SK-N-SH treated with all-trans-retinoic acid at 6 μM for 48 hours (cell line): Measurements from ENCODE around the gene BIK.
"Not testable (repeated sequence)": the region's sequence is repeated elsewhere in the genome, so short reads cannot be mapped to it uniquely, and the experiment has no call there.

Source experiments
- ATAC-seq: fragments of 200-7000 bp; cut with Tn5 transposase; 3 replicates; pipeline ENCODE4 v1.9.1; 2020; ENCODE audit warnings: mild to moderate bottlenecking, moderate library complexity
- ARNTL ChIP-seq: fragments of 450-650 bp; formaldehyde crosslinking; IDR thresholded peaks from 2 replicates; pipeline ENCODE4 v1.5.0; 2020; ENCODE audit warnings: low read depth, mild to moderate bottlenecking, moderate library complexity, borderline replicate concordance
- BACH2 ChIP-seq: fragments of 250-450 bp; sonication (Bioruptor Pico); IDR thresholded peaks from 2 replicates; pipeline ENCODE4 v1.9.0; 2021; ENCODE audit warnings: mild to moderate bottlenecking, borderline replicate concordance
- CSDC2 ChIP-seq: fragments of 250-450 bp; sonication (Bioruptor Pico); IDR thresholded peaks from 2 replicates; pipeline ENCODE4 v1.5.0; 2020; ENCODE audit warnings: mild to moderate bottlenecking, moderate library complexity
- ESRRG ChIP-seq: fragments of 250-450 bp; sonication (Bioruptor Pico); IDR thresholded peaks from 2 replicates; pipeline ENCODE4 v1.6.1; 2021; ENCODE audit warnings: mild to moderate bottlenecking
- GLIS3 ChIP-seq: fragments of 250-450 bp; sonication (Bioruptor Pico); IDR thresholded peaks from 2 replicates; pipeline ENCODE4 v1.5.0; 2020; ENCODE audit warnings: mild to moderate bottlenecking, moderate library complexity
- ISL1 ChIP-seq: fragments of 250-450 bp; sonication (Bioruptor Pico); IDR thresholded peaks from 2 replicates; pipeline ENCODE4 v2.1.2; 2022; ENCODE audit warnings: mild to moderate bottlenecking, moderate library complexity
- OSR1 ChIP-seq: fragments of 250-450 bp; sonication (Bioruptor Pico); IDR thresholded peaks from 2 replicates; pipeline ENCODE4 v1.8.0; 2022; ENCODE audit warnings: moderate library complexity, mild to moderate bottlenecking, inconsistent platforms
- PPARA ChIP-seq: fragments of 250-450 bp; sonication (Bioruptor Pico); IDR thresholded peaks from 2 replicates; pipeline ENCODE4 v1.5.0; 2020; ENCODE audit warnings: mild to moderate bottlenecking, borderline replicate concordance
- RARB ChIP-seq: fragments of 250-450 bp; sonication (Bioruptor Pico); IDR thresholded peaks from 2 replicates; pipeline ENCODE4 v1.8.0; 2021; ENCODE audit warnings: mild to moderate bottlenecking, moderate library complexity
- TCF4 ChIP-seq: fragments of 250-450 bp; sonication (Bioruptor Pico); IDR thresholded peaks from 2 replicates; pipeline ENCODE4 v1.8.0; 2021; ENCODE audit warnings: mild to moderate bottlenecking, moderate library complexity, borderline replicate concordance
- TOX ChIP-seq: fragments of 250-450 bp; sonication (Bioruptor Pico); IDR thresholded peaks from 2 replicates; pipeline ENCODE4 v1.8.0; 2021; ENCODE audit warnings: mild to moderate bottlenecking, moderate library complexity, borderline replicate concordance
- ZC3H10 ChIP-seq: fragments of 250-450 bp; sonication (Bioruptor Pico); IDR thresholded peaks from 2 replicates; pipeline ENCODE4 v1.5.1; 2021; ENCODE audit warnings: mild to moderate bottlenecking, moderate library complexity
- ZFP3 ChIP-seq: fragments of 250-450 bp; sonication (Bioruptor Pico); IDR thresholded peaks from 2 replicates; pipeline ENCODE4 v1.5.0; 2020; ENCODE audit warnings: mild to moderate bottlenecking, moderate library complexity
- ZFP30 ChIP-seq: fragments of 450-650 bp; formaldehyde crosslinking; IDR thresholded peaks from 2 replicates; pipeline ENCODE4 v1.5.0; 2022; ENCODE audit warnings: mild to moderate bottlenecking, moderate library complexity
- ZNF565 ChIP-seq: fragments of 450-650 bp; formaldehyde crosslinking; conservative IDR thresholded peaks from 2 replicates; pipeline ENCODE4 v1.5.0; 2020; ENCODE audit warnings: low read depth, mild to moderate bottlenecking, moderate library complexity
- TF ChIP-seq, protein P1 (sequence below): fragments of 250-450 bp; sonication (Bioruptor Pico); IDR thresholded peaks from 2 replicates; pipeline ENCODE4 v1.8.0; 2021; ENCODE audit warnings: low read depth, mild to moderate bottlenecking, moderate library complexity, borderline replicate concordance
- TF ChIP-seq, protein P2 (sequence below): fragments of 250-450 bp; sonication (Bioruptor Pico); IDR thresholded peaks from 2 replicates; pipeline ENCODE4 v1.5.0; 2020; ENCODE audit warnings: mild to moderate bottlenecking, moderate library complexity
- TF ChIP-seq, protein P3 (sequence below): fragments of 250-450 bp; sonication (Bioruptor Pico); IDR thresholded peaks from 2 replicates; pipeline ENCODE4 v1.5.1; 2020; ENCODE audit warnings: low read depth, mild to moderate bottlenecking, moderate library complexity
- TF ChIP-seq, protein P4 (sequence below): fragments of 250-450 bp; sonication (Bioruptor Pico); IDR thresholded peaks from 2 replicates; pipeline ENCODE4 v1.8.0; 2020; ENCODE audit warnings: mild to moderate bottlenecking, moderate library complexity, borderline replicate concordance

The BIK gene

DNA sequence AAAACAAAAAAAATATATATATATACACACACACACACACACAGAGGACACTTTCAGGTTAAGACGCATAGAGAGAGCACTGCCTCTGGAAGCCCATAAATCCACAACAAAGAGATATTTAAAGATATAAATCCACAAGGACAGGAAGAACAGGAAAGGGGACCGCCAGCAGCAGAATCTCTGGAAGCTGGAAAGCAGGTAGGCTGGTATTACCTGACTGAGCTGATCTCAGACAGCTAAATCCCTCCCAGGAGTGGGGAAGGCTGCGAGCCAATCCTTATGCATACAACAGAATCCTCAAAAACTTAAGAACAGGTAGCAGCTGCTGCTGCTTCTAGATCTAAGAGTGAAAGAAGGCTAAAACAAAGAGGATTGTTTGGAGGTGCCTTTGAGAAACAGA lies 34.4 kb downstream of the BIK start:
- ATAC-seq: no peak
- TF ChIP-seq ZFP3 (no peak), ZC3H10 (CRISPR knock-in tag) (no peak), ARNTL (CRISPR knock-in tag) (no peak), ESRRG (no peak), PPARA (CRISPR knock-in tag) (no peak), BACH2 (CRISPR knock-in tag) (no peak), TCF4 (no peak), OSR1 (CRISPR knock-in tag) (no peak), ISL1 (CRISPR knock-in tag) (no peak), GLIS3 (no peak), ZFP30 (CRISPR knock-in tag) (no peak), CSDC2 (CRISPR knock-in tag) (no peak), TOX (CRISPR knock-in tag) (no peak), RARB (no peak), ZNF565 (CRISPR knock-in tag) (no peak)
- TF ChIP-seq, protein P1, sequence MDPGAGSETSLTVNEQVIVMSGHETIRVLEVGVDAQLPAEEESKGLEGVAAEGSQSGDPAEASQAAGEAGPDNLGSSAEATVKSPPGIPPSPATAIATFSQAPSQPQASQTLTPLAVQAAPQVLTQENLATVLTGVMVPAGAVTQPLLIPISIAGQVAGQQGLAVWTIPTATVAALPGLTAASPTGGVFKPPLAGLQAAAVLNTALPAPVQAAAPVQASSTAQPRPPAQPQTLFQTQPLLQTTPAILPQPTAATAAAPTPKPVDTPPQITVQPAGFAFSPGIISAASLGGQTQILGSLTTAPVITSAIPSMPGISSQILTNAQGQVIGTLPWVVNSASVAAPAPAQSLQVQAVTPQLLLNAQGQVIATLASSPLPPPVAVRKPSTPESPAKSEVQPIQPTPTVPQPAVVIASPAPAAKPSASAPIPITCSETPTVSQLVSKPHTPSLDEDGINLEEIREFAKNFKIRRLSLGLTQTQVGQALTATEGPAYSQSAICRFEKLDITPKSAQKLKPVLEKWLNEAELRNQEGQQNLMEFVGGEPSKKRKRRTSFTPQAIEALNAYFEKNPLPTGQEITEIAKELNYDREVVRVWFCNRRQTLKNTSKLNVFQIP (CRISPR knock-in tag): no peak
- TF ChIP-seq, protein P2, sequence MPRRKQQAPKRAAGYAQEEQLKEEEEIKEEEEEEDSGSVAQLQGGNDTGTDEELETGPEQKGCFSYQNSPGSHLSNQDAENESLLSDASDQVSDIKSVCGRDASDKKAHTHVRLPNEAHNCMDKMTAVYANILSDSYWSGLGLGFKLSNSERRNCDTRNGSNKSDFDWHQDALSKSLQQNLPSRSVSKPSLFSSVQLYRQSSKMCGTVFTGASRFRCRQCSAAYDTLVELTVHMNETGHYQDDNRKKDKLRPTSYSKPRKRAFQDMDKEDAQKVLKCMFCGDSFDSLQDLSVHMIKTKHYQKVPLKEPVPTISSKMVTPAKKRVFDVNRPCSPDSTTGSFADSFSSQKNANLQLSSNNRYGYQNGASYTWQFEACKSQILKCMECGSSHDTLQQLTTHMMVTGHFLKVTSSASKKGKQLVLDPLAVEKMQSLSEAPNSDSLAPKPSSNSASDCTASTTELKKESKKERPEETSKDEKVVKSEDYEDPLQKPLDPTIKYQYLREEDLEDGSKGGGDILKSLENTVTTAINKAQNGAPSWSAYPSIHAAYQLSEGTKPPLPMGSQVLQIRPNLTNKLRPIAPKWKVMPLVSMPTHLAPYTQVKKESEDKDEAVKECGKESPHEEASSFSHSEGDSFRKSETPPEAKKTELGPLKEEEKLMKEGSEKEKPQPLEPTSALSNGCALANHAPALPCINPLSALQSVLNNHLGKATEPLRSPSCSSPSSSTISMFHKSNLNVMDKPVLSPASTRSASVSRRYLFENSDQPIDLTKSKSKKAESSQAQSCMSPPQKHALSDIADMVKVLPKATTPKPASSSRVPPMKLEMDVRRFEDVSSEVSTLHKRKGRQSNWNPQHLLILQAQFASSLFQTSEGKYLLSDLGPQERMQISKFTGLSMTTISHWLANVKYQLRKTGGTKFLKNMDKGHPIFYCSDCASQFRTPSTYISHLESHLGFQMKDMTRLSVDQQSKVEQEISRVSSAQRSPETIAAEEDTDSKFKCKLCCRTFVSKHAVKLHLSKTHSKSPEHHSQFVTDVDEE (CRISPR knock-in tag): no peak
- TF ChIP-seq, protein P3, sequence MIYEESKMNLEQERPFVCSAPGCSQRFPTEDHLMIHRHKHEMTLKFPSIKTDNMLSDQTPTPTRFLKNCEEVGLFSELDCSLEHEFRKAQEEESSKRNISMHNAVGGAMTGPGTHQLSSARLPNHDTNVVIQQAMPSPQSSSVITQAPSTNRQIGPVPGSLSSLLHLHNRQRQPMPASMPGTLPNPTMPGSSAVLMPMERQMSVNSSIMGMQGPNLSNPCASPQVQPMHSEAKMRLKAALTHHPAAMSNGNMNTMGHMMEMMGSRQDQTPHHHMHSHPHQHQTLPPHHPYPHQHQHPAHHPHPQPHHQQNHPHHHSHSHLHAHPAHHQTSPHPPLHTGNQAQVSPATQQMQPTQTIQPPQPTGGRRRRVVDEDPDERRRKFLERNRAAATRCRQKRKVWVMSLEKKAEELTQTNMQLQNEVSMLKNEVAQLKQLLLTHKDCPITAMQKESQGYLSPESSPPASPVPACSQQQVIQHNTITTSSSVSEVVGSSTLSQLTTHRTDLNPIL (CRISPR knock-in tag): no peak
- TF ChIP-seq, protein P4, sequence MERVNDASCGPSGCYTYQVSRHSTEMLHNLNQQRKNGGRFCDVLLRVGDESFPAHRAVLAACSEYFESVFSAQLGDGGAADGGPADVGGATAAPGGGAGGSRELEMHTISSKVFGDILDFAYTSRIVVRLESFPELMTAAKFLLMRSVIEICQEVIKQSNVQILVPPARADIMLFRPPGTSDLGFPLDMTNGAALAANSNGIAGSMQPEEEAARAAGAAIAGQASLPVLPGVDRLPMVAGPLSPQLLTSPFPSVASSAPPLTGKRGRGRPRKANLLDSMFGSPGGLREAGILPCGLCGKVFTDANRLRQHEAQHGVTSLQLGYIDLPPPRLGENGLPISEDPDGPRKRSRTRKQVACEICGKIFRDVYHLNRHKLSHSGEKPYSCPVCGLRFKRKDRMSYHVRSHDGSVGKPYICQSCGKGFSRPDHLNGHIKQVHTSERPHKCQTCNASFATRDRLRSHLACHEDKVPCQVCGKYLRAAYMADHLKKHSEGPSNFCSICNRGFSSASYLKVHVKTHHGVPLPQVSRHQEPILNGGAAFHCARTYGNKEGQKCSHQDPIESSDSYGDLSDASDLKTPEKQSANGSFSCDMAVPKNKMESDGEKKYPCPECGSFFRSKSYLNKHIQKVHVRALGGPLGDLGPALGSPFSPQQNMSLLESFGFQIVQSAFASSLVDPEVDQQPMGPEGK (CRISPR knock-in tag): no peak

DNA sequence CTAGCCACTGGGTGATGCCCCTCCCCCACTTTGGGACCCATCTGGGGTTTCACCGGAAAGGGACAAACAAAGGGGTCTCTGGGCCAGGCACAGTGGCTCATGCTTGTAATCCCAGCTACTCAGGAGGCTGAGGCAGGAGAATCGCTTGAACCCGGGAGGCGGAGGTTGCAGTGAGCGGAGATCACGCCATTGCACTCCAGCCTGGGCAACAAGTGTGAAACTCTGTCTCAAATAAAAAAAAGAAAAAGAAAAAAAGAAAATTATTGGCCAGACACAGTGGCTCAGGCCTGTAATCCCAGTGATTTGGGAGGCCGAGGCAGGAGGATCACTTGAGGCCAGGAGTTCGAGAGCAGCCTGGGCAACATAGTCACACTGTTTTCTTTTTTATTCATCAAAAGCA lies 34.8 kb downstream of the BIK start:
- ATAC-seq: not testable (repeated sequence)

DNA sequence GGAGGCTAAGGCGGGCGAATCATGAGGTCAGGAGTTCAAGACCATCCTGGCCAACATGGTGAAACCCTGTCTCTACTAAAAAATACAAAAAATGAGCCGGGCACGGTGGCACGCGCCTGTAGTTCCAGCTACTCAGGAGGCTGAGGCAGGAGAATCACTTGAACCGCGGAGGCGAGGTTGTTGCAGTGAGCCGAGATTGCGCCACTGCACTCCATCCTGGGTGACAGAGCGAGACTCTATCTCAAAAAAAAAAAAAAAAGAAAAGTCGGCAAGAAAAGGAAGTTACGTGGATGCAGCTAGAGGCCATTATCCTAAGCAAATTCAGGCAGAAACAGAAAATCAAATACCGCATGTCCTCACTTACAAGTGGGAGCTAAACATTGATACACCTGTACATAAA lies 35.8 kb downstream of the BIK start:
- ATAC-seq: not testable (repeated sequence)

DNA sequence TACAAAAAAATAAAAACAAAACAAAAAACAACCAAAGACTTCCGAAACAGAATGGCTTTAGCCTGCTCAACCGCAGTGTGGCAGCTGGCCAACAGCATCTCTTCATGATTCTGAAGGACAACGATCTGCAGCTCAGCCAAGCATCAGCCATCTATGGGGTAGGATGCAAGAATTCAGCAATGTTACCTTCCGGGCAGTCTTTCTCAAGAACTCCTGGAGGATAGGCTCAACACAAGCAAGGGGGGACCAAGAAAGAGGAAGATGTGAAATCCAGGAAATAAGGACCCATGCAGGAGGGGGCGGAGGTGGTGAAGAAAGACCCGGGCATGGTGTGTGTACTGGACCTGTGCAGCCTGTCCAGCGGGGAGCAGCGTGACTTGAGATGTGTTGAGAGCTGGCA lies 37.3 kb downstream of the BIK start:
- ATAC-seq: no peak
- TF ChIP-seq, protein P3 (CRISPR knock-in tag): no peak
- no peak for TF ChIP-seq TOX (CRISPR knock-in tag)
- TF ChIP-seq ZFP3: no peak
- TF ChIP-seq, protein P2 (CRISPR knock-in tag): no peak
- TF ChIP-seq RARB: no peak
